Measurements from ENCODE around the gene PP2D1.

GRCh38 chr3:20052851-20053250 is 40.8 kb upstream of the PP2D1 start:
- TF ChIP-seq CTCF (IDR thresholded peaks at IDR 0.05) (no peak), JUND (IDR thresholded peaks at IDR 0.05) (no peak), FOSL2 (IDR thresholded peaks at IDR 0.05; ENCODE audit: borderline replicate concordance, low read depth) (no peak), ZBTB33 (IDR thresholded peaks at IDR 0.05; ENCODE audit: borderline replicate concordance, low read depth) (no peak), EP300 (IDR thresholded peaks at IDR 0.05; ENCODE audit: borderline replicate concordance in 1 of 2, low read depth in 1 of 2, low read length in 1 of 2) (no peak), USF1 (IDR thresholded peaks at IDR 0.05; ENCODE audit: borderline replicate concordance, low read depth) (no peak), EZH2phosphoT487 (IDR thresholded peaks at IDR 0.05; ENCODE audit: borderline replicate concordance, low read depth) (no peak)
